D341Med (cell line): ENCODE results near the gene CLDND1.
A peak's percentile ranks its signal among the peaks of the same experiment; 100 is the strongest.

Experiments used
- DNase-seq: peaks from one replicate; pipeline ENCODE4 v3.0.0; 2012; ENCODE audit warnings: low spot score

Gene CLDND1

DNA sequence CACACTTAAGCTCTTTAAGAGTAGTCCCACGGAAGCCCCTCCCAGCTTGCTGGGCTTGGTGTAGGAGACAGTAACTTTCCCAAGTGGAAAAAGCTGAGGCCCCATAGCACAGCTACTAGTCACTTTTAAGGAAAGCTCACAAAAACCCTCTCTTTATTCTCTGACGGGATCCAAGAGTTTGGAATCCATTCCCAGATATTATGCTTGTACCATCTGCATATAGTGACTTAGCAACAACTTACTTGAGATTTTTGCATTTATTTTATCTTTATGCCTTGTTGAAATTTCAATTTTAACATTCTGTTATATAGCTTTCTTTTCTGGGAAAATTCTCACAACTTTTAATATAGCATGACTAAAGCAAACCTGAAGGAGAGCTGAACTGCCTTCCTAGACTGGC is 28.5 kb upstream of the CLDND1 start:
- no peak for DNase-seq

DNA sequence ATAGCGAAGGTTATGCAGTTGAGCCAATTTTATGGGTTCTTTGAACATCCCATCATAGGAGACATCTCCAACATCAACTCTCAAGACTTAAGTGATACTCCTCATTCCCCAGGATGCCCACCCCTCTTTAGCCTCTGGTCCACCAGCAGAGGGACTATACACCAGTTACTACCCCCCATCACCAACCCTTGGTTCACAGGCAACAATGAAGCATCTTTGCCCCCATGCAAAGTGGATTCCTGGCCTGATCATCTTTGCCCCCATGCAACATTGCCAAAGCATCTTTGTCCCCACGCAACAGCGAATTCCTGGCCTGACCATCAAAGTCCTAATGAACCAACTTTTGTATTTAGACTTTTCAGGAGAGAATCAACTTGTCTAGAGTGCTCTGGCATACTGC is 28.1 kb upstream of the CLDND1 start:
- no peak for DNase-seq

GRCh38 chr3:98548544-98548943 is 25.8 kb upstream of the CLDND1 start:
- DNase-seq, result no peak

GRCh38 chr3:98545940-98546339 is 23.2 kb upstream of the CLDND1 start:
- DNase-seq, result no peak

- no peak for DNase-seq
Measured at GRCh38 chr3:98542623-98543022, 19.9 kb upstream of the CLDND1 start.

DNA sequence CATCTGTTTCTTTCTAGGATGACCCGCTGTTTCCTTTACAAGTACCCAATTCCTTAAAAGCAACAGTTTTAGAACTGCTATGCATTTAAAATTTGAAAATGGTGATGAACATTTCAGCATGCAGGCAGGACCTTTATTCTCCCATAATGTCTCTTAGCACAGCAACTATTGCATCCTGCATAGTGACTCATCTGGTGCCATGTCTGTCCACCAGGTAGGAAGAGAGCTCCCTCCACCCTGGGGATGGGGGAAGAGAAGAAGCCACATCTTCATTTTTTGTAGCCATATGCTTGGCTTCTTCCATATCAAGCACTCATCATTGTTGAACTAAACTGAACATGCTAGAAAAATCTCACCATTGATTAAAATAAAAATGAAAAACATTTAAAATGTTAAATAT is 19.0 kb upstream of the CLDND1 start:
- no peak for DNase-seq

- no peak for DNase-seq
Measured at GRCh38 chr3:98540346-98540745, 17.6 kb upstream of the CLDND1 start.

DNA sequence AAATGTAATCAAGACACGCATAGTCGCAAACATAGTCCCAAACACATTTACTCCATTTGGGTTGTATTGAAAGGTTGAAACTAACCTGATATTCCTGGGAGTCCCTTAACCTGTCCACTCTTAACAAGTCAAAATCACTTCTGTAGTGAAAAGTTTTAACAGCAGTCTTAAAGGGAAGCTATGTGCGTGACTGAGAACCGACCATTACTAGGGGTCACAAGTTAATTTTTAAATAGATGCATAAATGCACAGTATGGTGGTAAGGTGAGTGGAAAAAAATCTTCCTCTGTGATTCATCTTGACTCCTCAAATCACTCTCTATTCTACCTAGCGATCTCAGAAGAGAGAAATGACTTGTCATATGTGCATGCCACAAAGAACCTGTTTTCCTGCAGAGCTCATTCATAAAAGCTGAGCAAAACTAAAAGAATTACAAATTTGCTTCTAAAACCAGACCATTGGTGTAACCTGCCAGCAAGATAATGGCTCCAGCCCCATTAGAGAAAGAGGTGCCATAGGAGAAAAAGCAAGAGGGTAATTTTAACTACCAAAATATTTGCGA is 13.8 kb upstream of the CLDND1 start:
- no peak for DNase-seq

DNA sequence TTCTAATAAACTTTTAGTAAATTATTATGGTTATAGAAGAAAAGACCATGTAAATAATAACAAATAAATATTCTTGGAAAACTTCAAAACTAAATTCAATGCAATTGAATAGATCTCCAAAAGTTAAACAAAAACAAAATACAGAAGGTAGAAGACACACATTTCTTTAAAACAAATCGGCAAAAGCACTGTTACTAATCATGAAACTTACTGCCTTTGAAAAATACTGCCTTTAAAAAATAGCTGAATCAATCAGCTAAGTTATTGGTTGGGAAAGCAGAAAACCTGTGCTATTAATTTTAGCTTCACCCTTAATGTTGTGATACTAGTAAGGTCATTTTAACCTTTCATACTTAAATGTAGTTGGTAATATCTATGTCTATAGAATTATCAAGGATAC is 12.0 kb upstream of the CLDND1 start:
- DNase-seq, result no peak

- DNase-seq, result no peak
Measured at GRCh38 chr3:98534168-98534567, 11.5 kb upstream of the CLDND1 start.

DNA sequence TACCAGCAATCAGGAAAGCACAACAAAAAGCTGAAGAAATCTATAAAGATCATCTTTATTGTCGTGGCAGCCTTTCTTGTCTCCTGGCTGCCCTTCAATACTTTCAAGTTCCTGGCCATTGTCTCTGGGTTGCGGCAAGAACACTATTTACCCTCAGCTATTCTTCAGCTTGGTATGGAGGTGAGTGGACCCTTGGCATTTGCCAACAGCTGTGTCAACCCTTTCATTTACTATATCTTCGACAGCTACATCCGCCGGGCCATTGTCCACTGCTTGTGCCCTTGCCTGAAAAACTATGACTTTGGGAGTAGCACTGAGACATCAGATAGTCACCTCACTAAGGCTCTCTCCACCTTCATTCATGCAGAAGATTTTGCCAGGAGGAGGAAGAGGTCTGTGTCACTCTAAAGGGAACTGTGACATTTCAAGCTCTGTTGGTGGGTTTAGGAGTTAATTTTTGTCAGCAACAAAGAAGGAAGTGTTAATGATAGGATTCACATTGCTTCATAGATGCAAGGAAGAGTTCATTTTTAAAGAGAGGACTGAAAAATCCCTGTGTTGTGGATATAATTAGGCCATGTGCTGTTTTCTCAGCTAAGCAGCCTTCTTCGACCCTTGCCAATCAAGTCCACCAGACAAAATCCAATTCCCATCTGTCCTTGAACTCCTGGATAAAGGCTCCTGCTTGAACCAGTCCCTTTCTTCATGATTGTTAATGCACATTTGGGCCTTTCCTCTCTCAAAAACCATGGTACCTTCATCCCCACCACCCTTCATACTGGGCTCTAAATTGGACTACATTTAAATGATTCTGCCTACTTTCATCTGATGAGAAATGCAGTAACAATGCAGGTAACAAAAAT is 10.2 kb upstream of the CLDND1 start:
- no peak for DNase-seq

DNA sequence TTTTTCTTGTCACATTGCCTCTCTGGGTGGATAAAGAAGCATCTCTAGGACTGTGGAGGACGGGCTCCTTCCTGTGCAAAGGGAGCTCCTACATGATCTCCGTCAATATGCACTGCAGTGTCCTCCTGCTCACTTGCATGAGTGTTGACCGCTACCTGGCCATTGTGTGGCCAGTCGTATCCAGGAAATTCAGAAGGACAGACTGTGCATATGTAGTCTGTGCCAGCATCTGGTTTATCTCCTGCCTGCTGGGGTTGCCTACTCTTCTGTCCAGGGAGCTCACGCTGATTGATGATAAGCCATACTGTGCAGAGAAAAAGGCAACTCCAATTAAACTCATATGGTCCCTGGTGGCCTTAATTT is 9.6 kb upstream of the CLDND1 start:
- no peak for DNase-seq

- no peak for DNase-seq
Measured at GRCh38 chr3:98531622-98532274, 9.0 kb upstream of the CLDND1 start, which contains the start of gene GPR15. GPR15 (plus strand) TSS chr3:98531978; CDS start chr3:98532034, 56 bp downstream.

DNA sequence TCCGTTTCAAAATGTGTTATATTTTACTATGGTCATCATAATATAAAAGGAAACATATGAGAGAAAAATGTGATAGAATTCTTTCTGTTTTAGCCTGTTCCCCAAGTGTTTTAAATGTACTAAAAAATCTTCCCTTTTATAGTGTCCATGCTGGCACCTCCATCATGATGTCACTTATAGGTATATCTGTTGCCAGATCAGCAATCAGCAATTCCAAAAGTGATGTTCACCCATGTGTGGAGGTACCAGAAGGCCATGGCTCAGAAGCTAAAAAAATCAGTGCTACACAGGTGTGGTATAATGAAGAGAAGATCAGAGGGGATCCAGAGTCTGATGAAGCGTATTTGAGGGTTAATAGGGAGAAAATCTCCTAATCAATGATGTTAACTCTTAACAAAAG is 8.0 kb upstream of the CLDND1 start:
- no peak for DNase-seq

GRCh38 chr3:98529856-98530459 is 7.3 kb upstream of the CLDND1 start:
- no peak for DNase-seq

DNA sequence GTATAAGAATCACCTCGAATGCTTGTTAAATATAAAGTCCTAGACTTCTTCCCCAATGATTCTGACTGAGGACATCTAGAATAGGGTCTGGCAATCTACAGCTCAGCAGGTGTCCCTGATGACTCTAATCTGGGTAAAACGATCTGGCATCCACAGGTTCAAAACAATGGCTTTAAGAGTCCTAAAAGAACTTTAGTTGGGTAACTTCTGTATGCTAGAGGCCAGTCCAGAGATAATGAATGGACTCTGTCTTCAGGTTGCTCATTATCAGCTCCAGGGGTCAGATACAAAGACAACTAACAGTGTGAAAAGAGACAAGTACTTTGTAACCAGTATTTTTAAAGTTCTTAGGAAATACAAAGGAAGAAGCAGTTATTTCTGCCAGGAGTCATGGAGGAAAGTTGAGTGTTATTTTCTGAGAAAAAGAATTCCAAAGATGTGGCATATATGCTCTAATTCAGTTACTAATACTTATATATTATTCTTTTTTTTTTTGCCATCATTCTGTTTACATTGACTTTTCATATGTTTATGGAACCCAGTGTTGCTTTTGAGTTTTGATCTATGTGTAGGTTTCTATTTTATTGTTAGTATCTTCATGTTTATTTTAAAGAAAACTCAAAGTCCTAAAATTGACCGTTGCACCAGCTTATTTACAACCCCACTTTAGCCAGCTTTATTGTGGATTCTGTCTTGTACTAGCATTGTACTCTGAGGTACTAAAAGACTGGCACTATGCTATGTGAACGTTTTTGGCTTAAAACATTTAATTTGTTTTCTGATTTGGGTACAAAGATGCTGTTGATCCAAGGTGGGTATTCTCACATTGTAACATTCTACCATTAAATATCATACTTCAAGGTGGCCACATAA is 6.0 kb upstream of the CLDND1 start:
- no peak for DNase-seq

- no peak for DNase-seq
Measured at GRCh38 chr3:98525494-98525893, 2.8 kb upstream of the CLDND1 start.

- DNase-seq, result peak; percentile 45
Measured at GRCh38 chr3:98521897-98522543, 682 bp downstream of the CLDND1 start.

DNA sequence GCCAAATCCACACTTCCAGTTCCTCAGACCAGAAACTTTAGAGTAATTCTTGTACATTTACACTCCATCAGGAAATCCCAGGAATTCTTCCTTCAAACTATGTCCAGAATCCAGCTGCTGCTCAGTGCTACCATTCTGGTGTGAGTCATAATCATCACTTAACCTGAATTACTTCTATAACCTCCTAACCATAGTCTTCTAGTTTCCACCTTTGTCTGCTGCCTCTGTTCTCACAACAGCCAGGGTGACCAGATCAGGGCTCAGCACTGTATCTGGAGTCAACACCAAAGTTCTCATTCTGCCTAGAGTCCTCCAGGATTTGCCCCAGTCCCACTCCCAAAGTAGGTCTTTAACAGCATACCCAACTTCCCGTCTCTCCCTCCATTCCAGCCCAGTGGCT is 3.4 kb downstream of the CLDND1 start:
- no peak for DNase-seq

DNA sequence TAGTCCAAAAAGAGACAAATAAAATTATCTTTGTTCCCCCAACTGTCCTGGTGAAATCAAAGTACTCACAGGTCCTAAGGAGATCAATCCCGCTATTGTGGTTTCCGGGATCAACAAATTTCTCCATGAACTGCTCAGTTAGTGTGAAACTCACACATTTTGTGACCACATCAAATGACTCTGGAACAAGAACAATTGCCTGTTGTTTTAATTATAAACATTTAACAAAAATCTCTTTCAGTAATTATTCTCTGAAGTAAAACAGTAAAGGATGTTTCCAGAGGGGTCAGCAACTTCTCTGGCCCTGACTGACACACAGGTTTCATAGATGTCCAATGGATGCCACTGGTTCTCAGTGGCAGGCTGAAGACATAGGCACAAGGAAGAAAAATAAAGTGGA is 3.9 kb downstream of the CLDND1 start:
- no peak for DNase-seq

GRCh38 chr3:98514948-98515347 is 7.8 kb downstream of the CLDND1 start:
- DNase-seq, result no peak
